Measurements from ENCODE around the gene WFDC5.
"Not testable (repeated sequence)": the region's sequence is repeated elsewhere in the genome, so short reads cannot be mapped to it uniquely, and the experiment has no call there.

WFDC5 gene, protein sequence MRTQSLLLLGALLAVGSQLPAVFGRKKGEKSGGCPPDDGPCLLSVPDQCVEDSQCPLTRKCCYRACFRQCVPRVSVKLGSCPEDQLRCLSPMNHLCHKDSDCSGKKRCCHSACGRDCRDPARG

DNA sequence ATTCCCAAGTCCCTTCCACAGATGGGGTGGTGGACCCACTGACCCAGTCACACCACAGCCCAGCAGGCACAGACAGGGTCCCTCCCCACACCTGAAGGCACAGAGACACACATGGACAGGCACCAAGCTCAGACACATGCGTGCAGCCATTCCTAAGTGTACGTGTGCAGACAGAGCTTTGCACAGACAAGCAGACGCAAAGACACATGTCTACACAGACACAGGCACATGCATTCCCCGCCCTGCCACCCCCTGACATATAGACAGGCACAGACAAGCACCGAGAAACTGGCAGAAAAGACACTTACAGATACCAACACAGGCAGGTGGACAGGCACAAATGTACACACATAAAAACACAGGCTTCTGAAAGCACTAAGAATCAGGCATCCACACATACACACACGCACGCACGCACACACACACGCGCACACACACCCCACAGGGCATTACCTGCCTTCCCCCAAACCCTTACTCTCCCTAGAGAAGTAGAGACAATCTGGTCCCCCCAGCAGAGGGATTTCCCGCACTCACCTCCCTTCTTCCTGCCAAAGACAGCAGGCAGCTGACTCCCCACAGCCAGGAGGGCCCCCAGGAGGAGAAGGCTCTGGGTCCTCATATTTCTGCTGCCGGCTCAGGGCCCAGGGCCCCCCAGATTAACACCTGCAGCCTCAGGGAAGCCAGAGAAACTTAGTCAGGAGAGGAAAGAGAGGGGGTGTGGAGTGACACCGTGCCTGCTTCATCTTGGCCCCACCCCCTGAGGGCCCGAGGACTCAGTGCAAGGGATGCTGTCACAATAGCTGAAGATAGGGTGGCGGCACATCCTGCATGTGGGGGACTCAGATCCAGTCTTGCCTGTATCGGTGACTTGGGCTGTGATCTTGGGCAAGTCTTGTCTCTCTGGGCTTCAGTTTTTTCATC, at the start of gene WFDC5:
WFDC5 (minus strand) TSS at position 710 of the 921 bp plus-strand sequence; CDS start at position 619, 91 bp downstream.
- no peak within 1 kb of the TSS for H3K4me3 ChIP-seq (ENCODE audit: low read depth, low read length)
- no peak for DNase-seq (ENCODE audit: low read depth)
- TF ChIP-seq CTCF (IDR thresholded peaks at IDR 0.05; ENCODE audit: low read depth, low read length, missing control alignments) = no peak

DNA sequence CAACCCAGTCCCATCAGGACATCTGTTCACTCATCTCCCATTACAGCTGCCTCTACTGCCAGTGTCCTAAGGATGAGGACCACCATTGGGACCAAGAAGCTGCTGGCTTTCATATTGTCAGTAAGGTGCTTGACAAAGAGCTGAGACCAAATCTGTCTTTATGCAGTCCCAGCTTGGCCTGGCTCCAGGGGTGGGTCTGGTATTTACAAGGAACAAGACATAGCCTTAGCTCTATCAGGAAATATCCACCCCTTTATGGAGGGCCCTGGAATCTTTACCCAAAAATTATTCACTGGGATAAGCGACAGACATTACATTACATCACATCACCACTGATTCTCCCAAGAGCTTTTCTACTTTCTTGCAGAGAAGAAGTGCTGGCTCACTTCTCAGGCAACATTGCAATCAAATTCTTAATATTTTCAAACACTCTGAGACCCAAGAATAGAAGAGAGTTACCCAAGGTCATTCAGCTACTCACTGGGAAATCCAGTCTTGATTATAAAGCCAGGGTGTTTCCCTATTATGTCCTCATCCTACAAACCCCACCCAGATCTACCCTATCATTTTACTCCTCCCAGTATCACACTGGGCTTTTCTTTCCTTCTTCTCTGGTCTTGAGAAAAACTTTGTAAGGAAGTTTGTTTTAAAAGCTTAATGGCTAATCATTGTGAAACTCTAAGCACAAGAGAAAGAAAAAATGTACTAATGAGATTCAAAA, 48.3 kb upstream of the WFDC5 start:
- no peak for DNase-seq (ENCODE audit: low read depth)
- H3K4me3 ChIP-seq (ENCODE audit: low read depth, low read length) = no peak overlapping the region
- no peak for TF ChIP-seq CTCF (IDR thresholded peaks at IDR 0.05; ENCODE audit: low read depth, low read length, missing control alignments)

GRCh38 chr20:45157962-45158361, 43.0 kb upstream of the WFDC5 start:
- TF ChIP-seq CTCF (IDR thresholded peaks at IDR 0.05; ENCODE audit: low read depth, low read length, missing control alignments) = no peak

GRCh38 chr20:45156713-45157112, 41.7 kb upstream of the WFDC5 start:
- no peak for DNase-seq (ENCODE audit: low read depth)
- H3K4me3 ChIP-seq (ENCODE audit: low read depth, low read length) = no peak overlapping the region
- TF ChIP-seq CTCF (IDR thresholded peaks at IDR 0.05; ENCODE audit: low read depth, low read length, missing control alignments) = no peak

More at GRCh38 chr20:45157962-45158361, 43.0 kb upstream of the WFDC5 start:
- no peak overlapping the region for H3K4me3 ChIP-seq (ENCODE audit: low read depth, low read length)
- DNase-seq (ENCODE audit: low read depth) = no peak

DNA sequence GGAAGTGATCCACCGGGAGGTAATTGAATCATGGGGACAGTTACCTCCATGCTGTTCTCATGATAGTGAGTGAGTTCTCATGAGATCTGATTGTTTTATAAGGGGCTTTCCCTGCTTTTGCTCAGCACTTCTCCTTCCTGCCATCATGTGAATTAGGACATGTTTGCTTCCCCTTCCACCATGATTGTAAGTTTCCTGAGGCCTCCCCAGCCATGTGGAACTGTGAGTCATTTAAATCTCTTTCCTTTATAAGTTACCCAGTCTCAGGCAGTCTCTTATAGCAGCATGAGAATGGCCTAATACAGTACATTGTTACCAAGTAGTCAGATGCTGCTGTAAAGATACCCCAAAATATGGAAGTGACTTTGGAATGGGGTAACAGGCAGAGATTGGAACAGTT, 39.8 kb upstream of the WFDC5 start:
- H3K4me3 ChIP-seq (ENCODE audit: low read depth, low read length); DNase-seq (ENCODE audit: low read depth): not testable (repeated sequence)

DNA sequence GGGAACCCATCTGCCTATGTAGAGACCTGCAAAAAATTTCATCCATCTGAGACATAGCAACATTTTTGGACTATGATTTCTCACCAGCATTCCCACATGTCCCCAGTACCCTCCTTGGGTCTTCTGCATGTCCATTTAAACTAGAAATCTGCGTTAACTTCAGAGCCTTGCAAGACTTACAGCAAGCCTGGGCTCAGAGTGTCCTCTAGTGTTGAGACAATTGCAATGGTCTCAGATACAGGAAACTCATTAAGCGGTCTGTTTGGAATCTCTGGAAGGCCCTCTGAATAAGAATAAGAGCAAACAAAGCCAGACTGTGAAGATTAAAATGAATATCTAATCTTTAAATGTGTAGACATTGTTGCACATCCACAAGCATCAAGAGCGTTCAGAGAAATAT, 39.2 kb upstream of the WFDC5 start:
- no peak overlapping the region for H3K4me3 ChIP-seq (ENCODE audit: low read depth, low read length)
- DNase-seq (ENCODE audit: low read depth) = no peak
- TF ChIP-seq CTCF (IDR thresholded peaks at IDR 0.05; ENCODE audit: low read depth, low read length, missing control alignments) = no peak

DNA sequence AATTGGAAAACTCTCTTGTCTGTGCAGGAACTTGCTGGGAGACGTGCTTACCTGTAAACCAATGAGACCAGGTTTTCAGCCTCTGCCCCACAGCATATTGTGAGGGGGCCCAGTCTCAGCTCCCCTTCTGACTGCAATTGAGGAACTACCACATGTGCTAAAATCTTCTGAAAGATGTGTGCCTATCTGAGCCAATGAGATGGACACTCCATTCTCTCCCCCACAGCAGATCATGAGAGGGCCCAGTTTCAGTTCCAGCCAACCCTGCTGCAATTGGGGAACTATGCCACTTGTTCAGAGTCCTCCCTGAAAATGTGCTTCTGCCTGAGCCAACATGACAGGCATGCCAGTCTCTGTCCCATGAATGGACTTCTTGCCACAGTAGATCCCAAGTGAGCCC, 38.8 kb upstream of the WFDC5 start:
- DNase-seq (ENCODE audit: low read depth) = peak; percentile 3
- no peak for TF ChIP-seq CTCF (IDR thresholded peaks at IDR 0.05; ENCODE audit: low read depth, low read length, missing control alignments)
- H3K4me3 ChIP-seq (ENCODE audit: low read depth, low read length) = no peak overlapping the region
